Liver (tissue), 3 donors: ENCODE measurements around the gene CDKN2B-AS1.

ENCODE experiments used
- ATF3 ChIP-seq: IDR thresholded peaks from 2 replicates; pipeline ENCODE4 v1.6.1; 2016; ENCODE audit warnings: antibody characterized with exemption
- CTCF ChIP-seq: fragments of 150-350 bp; IDR thresholded peaks from 2 replicates; pipeline ENCODE4 v1.5.1; 2017; ENCODE audit warnings: improper control_type of control experiment, low read depth, low read length; ENCODE audit not compliant: missing input control
- EGR1 ChIP-seq, 2 donors: IDR thresholded peaks; 2 replicates each; pipeline ENCODE4 v1.6.1; 2016 to 2018; ENCODE audit warnings: antibody characterized with exemption in 2 of 2, low read depth in 2 of 2
- JUND ChIP-seq, 2 donors: IDR thresholded peaks; 2 replicates each; pipeline ENCODE4 v1.6.1; 2016; ENCODE audit warnings: antibody characterized with exemption in 2 of 2
- MAX ChIP-seq: IDR thresholded peaks from 2 replicates; pipeline ENCODE4 v1.6.1; 2016; ENCODE audit warnings: antibody characterized with exemption
- RAD21 ChIP-seq, 2 donors: IDR thresholded peaks; 2 replicates each; pipeline ENCODE4 v1.6.1; 2016; ENCODE audit warnings: antibody characterized with exemption in 2 of 2, mild to moderate bottlenecking in 2 of 2
- REST ChIP-seq: IDR thresholded peaks from 2 replicates; pipeline ENCODE4 v1.6.1; 2016; ENCODE audit warnings: antibody characterized with exemption, mild to moderate bottlenecking
- RXRA ChIP-seq, 2 donors: IDR thresholded peaks; 2 replicates each; pipeline ENCODE4 v1.6.1; 2017 to 2018; ENCODE audit warnings: antibody characterized with exemption in 2 of 2, mild to moderate bottlenecking in 1 of 2
- SP1 ChIP-seq: IDR thresholded peaks from 2 replicates; pipeline ENCODE4 v1.6.1; 2018; ENCODE audit warnings: antibody characterized with exemption, mild to moderate bottlenecking
- TAF1 ChIP-seq: conservative IDR thresholded peaks from 2 replicates; pipeline ENCODE4 v1.6.1; 2016; ENCODE audit warnings: antibody characterized with exemption, mild to moderate bottlenecking
- YY1 ChIP-seq: IDR thresholded peaks from 2 replicates; pipeline ENCODE4 v1.6.1; 2016; ENCODE audit warnings: antibody characterized with exemption, mild to moderate bottlenecking
- ZBTB33 ChIP-seq: IDR thresholded peaks from 2 replicates; pipeline ENCODE4 v1.6.1; 2016; ENCODE audit warnings: antibody characterized with exemption
- donor health status: healthy.
- donor health status: healthy.

- TF ChIP-seq REST = no peak
- no peak for TF ChIP-seq CTCF
- TF ChIP-seq SP1 = no peak
- no peak for TF ChIP-seq MAX
- no peak for TF ChIP-seq EGR1 (IDR thresholded peaks at IDR 0.05; ENCODE audit: low read depth in 2 of 2)
- no peak for TF ChIP-seq YY1
- TF ChIP-seq ATF3 = no peak
- no peak for TF ChIP-seq ZBTB33
- TF ChIP-seq RAD21 (IDR thresholded peaks at IDR 0.05) = no peak
- no peak for TF ChIP-seq RXRA (IDR thresholded peaks at IDR 0.05)
- no peak for TF ChIP-seq JUND (IDR thresholded peaks at IDR 0.05)
- TF ChIP-seq TAF1 = no peak
These were observed 73.8 kb downstream of the CDKN2B-AS1 start for GRCh38 chr9:22068369-22068768.
